Measurements from ENCODE around the gene SAMD8.
A peak's percentile ranks its signal among the peaks of the same experiment; 100 is the strongest.
"Not testable (repeated sequence)": the region's sequence is repeated elsewhere in the genome, so short reads cannot be mapped to it uniquely, and the experiment has no call there.

SAMD8 gene

DNA sequence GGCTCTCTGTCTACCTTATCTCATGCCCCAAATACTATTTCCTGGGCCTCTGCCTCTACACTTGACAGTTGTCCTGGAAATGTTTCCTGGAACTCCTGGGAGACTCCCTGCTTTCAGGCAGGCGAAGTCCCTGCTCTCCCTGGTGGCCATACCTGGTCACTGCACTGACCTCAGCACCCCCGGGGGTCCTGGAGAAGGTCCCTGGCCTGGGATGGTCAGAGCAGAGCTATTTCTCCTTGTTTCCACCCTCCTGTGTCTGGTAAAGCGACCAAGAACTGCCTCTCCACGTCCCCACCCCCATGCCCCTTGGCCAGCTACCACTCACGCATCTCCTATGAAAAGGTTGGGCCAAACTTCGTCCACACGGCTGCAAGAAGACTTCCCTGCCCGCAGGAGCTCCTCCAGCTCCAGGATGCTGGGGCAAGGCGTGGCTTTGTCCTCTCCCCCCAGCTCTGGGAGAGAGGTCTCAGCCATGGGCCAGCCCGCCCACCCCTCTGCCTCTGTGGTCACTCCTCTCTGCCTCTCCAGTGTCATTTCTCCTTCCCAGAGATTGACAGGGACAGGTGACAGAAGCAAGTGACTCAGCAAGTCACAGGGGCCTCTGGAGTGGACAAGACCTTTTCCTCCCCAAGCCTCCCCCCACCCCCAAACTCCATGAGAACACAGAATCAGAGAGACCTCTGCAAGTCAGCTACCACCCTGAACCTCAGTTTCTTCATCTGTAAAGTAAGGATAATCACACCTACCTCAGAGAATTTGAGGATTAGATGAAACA lies 2.6 kb upstream of the SAMD8 start:
- DNase-seq, result peak; percentile 49

- no peak for DNase-seq
Measured at GRCh38 chr10:75109459-75109778, 2.0 kb upstream of the SAMD8 start.

DNA sequence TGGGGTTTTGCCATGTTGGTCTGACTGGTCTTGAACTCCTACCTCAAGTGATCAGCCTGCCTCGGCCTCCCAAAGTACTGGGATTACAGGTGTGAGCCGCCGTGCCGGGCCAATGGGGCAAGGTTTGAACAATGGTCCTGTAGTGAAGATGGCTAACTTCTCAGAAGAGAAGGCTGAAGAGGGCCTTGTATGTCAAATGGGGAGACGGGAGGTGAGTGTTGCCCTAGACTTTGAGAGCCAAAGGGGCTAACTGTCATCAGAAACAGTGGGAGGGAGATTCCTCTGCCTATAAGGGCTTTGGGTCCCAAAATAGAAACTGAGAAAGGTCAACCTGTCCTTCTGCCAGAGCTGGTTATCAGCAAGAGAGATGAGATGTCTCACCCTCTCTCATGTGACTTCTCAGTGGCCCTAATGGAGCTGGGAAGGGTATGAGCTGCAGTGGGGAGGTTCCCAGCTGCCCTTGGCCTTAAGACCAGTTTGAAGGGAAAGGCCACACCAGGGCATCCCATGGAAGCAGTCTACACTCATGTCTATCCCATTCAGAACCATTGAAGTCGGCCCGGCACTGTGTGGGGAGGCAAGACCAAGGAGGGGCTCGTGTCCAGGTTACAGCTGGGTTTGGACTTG lies 1.3 kb upstream of the SAMD8 start:
- no peak for DNase-seq

GRCh38 chr10:75111907-75112679 lies 637 bp downstream of the SAMD8 start:
- peak; percentile 69 for DNase-seq

- no peak for DNase-seq
Measured at GRCh38 chr10:75115137-75115536, 3.7 kb downstream of the SAMD8 start.

DNA sequence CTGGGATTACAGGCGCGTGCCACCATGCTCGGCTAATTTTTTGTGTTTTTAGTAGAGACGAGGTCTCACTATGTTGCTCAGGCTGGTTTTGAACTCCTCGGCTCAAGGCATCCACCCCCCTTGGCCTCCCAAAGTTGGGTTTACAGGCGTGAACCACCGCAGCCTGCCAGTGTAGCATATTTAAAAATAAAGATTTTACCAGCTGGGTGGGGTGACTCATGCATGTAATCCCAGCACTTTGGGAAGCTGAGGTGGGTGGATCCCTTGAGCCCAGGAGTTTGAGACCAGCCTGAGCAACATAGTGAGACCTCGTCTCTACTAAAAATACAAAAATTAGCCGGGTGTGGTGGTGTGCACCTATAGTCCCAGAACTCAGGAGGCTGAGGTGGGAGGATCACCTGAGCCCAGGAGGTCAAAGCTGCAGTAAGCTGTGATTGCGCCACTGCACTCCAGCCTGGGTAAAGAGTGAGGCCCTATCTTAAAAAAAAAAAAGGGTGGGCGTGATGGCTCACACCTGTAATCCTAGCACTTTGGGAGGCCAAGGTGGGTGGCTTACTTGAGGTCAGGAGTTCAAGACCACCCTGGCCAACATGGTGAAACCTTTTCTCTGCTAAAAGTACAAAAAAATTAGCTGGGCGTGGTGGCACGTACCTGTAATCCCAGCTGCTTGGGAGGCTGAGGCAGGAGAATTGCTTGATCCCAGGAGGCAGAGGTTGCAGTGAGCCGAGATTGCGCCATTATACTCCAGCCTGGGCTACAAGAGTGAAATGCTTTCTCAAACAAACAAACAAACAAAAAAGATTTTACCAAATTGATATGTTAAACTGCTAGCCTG lies 5.7 kb downstream of the SAMD8 start:
- DNase-seq, result not testable (repeated sequence)

GRCh38 chr10:75117995-75118394 lies 6.5 kb downstream of the SAMD8 start:
- DNase-seq, result no peak

DNA sequence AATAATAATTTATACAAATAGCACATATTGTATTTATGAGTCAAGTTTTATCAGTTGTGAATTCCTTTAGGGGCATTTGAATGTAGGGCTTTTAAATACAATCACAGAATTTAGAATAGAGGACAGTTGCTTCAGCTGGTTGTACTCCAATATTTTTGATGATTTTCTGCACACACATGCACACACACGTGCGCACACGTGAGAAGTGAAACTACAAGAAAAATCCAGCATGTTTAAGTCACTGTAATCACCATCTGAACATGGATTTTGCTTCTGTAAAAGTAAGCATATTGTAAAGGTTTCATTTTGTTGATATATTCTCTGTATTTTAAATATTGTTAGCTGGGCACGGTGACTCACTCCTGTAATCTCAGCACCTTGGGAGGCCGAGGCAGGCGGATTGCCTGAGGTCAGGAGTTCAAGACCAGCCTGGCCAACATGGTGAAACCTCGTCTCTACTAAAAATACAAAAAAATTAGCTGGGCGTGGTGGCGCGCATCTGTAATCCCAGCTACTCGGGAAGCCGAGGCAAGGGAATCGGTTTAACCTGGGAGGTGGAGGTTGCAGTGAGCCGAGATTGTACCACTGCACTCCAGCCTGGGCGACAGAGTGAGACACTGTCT lies 8.1 kb downstream of the SAMD8 start:
- not testable (repeated sequence) for DNase-seq

- no peak for DNase-seq
Measured at GRCh38 chr10:75121322-75121721, 9.9 kb downstream of the SAMD8 start.

GRCh38 chr10:75122505-75122904 lies 11.0 kb downstream of the SAMD8 start:
- no peak for DNase-seq

DNA sequence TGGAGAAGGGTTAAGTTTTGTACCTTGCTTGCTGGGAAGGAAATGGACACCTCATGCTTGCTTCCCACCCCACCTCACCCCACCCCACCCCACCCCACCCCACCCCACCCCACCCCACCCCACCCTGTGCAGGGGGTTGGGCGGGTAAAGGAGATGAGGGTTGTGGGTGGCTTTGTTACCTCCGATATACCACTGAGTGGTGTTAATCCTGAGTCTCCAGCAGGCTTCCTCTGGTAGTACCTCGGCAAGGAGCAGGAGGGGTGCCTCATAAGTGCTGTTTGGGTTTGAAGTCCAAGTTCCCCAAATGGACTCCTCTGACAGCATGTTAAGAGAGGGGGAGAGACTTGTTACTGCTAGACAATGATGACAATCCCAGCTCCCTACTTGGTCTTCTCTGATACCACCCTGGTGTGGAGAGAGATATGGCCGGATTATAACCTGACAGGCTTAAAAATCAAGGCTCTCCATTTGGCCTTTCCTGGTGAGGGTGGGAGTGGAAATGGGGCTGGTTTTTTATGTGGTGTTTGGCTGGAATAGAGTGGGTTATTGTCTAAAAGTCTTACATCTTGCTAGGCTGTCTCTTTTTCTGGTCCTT lies 11.7 kb downstream of the SAMD8 start:
- DNase-seq, result no peak

- no peak for DNase-seq
Measured at GRCh38 chr10:75126277-75126676, 14.8 kb downstream of the SAMD8 start.

DNA sequence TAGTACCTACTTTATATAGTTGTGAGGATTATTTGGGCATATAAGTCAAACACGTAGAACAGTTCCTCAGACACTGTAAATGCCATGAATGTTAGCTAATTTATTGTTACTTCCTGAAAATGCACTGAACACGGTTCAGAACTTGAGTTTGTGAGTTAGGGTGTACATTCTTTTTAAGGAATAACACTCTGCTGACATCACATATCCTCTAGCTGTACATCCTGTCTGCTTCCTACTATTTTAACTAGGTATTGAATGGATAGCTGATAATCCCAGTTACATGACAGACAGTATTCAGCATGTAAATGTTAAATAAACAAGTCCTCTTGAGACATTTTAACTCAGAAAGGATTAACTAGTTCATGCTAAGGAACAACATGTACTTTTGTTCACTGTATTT lies 16.0 kb downstream of the SAMD8 start:
- DNase-seq, result no peak

- DNase-seq, result not testable (repeated sequence)
Measured at GRCh38 chr10:75128985-75129384, 17.5 kb downstream of the SAMD8 start.

DNA sequence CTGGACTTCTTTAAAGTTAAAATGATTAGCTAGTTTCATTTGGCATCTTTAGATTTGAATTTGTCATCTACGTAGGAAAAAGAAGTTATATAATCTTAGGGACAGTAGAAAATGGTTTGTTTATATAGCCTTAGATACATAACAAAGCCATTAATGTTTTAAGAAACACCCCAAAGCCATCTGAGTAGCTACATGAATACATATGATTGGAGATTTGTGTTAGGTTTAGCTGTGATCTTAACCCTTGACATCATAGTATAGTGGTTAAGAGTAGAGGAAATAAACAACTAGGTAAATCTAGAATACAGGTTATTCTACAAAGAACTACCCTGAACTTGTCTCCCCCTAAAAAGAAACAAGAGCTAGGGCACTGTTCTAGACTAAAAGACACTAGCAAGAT lies 18.1 kb downstream of the SAMD8 start:
- DNase-seq, result no peak

GRCh38 chr10:75133701-75134100 lies 22.2 kb downstream of the SAMD8 start:
- DNase-seq, result not testable (repeated sequence)

GRCh38 chr10:75136346-75136745 lies 24.9 kb downstream of the SAMD8 start:
- DNase-seq, result no peak

DNA sequence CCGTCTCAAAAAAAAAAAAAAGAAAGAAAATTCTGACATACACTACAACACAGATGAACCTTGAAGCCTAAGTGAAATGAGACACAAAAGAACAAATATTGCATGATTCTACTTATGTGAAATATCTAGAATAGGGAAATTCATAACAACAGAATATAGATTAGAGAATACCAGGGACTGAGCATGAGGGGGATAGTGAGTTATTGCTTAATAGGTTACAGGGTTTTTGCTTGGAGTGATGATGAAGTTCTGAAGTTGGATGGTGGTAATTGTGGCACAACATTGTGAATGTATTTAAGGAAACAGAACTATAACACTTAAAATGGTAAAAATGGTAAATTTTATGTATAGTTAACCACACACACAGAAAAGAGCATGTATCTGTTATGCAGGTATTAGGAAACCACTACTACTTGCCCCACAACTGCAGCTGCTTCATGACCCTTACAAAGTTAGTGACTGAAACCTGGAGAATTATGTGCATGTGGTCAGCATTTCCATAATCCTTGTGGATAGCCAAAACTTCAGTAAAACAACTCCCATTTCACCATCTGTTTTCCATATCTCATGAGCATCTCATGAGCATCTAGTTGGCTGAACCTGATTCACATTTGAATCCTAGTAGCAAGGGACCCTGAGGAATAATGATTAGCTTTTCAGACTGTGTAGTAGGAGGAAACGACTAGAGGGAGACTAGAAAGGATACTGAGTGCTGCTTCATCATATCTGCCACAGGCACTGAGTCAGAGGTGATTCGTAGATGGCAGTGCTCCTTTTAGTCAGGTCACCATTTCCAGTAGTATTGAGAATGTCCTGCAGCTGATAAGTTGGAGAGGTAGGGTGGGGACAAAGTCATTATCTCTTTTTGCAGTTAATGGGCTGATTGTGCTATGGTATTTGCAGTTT lies 26.3 kb downstream of the SAMD8 start:
- no peak for DNase-seq

DNA sequence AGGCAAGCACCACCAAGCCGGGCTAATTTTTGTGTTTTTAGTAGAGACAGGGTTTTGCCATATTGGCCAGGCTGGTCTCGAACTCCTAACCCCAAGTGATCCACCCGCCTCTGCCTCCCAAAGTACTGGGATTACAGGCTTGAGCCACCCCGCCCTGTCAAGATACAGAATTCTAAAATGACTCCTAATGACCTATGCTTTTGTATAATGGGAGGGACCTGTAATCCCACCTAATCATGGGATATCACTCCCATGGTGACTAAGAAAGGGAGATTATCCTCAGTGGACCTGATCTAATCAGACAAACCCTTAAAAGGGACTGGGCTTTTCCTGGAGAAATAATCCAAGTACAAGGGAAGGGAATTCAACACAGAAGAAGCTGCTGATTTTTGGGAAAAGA lies 28.8 kb downstream of the SAMD8 start:
- DNase-seq, result no peak

GRCh38 chr10:75143353-75143752 lies 31.9 kb downstream of the SAMD8 start:
- no peak for DNase-seq

GRCh38 chr10:75145590-75145989 lies 34.1 kb downstream of the SAMD8 start:
- DNase-seq, result no peak

Measured in NCI-H146 (cell line).